ENCODE measurements around the gene MCF2L.
"Not testable (repeated sequence)": the region's sequence is repeated elsewhere in the genome, so short reads cannot be mapped to it uniquely, and the experiment has no call there.

Gene MCF2L

GRCh38 chr13:113094410-113094800 lies 125.4 kb downstream of the MCF2L start:
- no peak for DNase-seq (ENCODE audit: low read depth in 2 of 2)

- DNase-seq (ENCODE audit: low read depth in 2 of 2) = no peak
Measured at GRCh38 chr13:113095146-113096051, 126.4 kb downstream of the MCF2L start.

- no peak for DNase-seq (ENCODE audit: low read depth in 2 of 2)
Measured at GRCh38 chr13:113096052-113096744, 127.2 kb downstream of the MCF2L start.

- DNase-seq (ENCODE audit: low read depth in 2 of 2) = no peak
Measured at GRCh38 chr13:113096745-113097305, 127.8 kb downstream of the MCF2L start.

GRCh38 chr13:113097651-113098050 lies 128.6 kb downstream of the MCF2L start:
- DNase-seq (ENCODE audit: low read depth in 2 of 2) = no peak

- no peak for DNase-seq (ENCODE audit: low read depth in 2 of 2)
Measured at GRCh38 chr13:113098162-113098732, 129.2 kb downstream of the MCF2L start.

- no peak for DNase-seq (ENCODE audit: low read depth in 2 of 2)
Measured at GRCh38 chr13:113099142-113099541, 130.1 kb downstream of the MCF2L start.

- not testable (repeated sequence) for DNase-seq (ENCODE audit: low read depth in 2 of 2)
Measured at GRCh38 chr13:113102302-113102701, 133.3 kb downstream of the MCF2L start.

GRCh38 chr13:113102727-113103126 lies 133.7 kb downstream of the MCF2L start:
- DNase-seq (ENCODE audit: low read depth in 2 of 2) = no peak

GRCh38 chr13:113103646-113104045 lies 134.6 kb downstream of the MCF2L start:
- DNase-seq (ENCODE audit: low read depth in 2 of 2) = no peak

- DNase-seq (ENCODE audit: low read depth in 2 of 2) = no peak
Measured at GRCh38 chr13:113105032-113105920, 136.3 kb downstream of the MCF2L start, which contains the start of gene F7. Gene F7, plus strand, starts transcription at chr13:113105791. Its CDS starts 51 bp downstream, at chr13:113105842.

GRCh38 chr13:113105921-113106452 lies 137.0 kb downstream of the MCF2L start:
- DNase-seq (ENCODE audit: low read depth in 2 of 2) = no peak

GRCh38 chr13:113106711-113107351 lies 137.8 kb downstream of the MCF2L start:
- no peak for DNase-seq (ENCODE audit: low read depth in 2 of 2)

- not testable (repeated sequence) for DNase-seq (ENCODE audit: low read depth in 2 of 2)
Measured at GRCh38 chr13:113108521-113108920, 139.5 kb downstream of the MCF2L start.

GRCh38 chr13:113109151-113110047 lies 140.4 kb downstream of the MCF2L start:
- DNase-seq (ENCODE audit: low read depth in 2 of 2) = no peak

GRCh38 chr13:113110048-113110851 lies 141.2 kb downstream of the MCF2L start:
- no peak for DNase-seq (ENCODE audit: low read depth in 2 of 2)

GRCh38 chr13:113110852-113111315 lies 141.9 kb downstream of the MCF2L start:
- no peak for DNase-seq (ENCODE audit: low read depth in 2 of 2)

- DNase-seq (ENCODE audit: low read depth in 2 of 2) = not testable (repeated sequence)
Measured at GRCh38 chr13:113111821-113112220, 142.8 kb downstream of the MCF2L start.

All from stimulated activated CD8-positive, alpha-beta memory T cell treated with anti-CD3 and anti-CD28 coated beads, Interleukin-2, amount 100 ng/mL, for 1 hour (primary cell).